RCC 7860 (cell line): ENCODE results near the gene LAMC2.

ENCODE experiments used
- DNase-seq: peaks from one replicate; pipeline ENCODE4 v3.0.0-alpha.2; 2015; ENCODE audit warnings: low spot score
- FAIRE-seq: peaks from 2 replicates; lab custom pipeline; 2012; peaks lifted over from hg19 to GRCh38; lab: Jason Lieb, UNC

The LAMC2 gene

DNA sequence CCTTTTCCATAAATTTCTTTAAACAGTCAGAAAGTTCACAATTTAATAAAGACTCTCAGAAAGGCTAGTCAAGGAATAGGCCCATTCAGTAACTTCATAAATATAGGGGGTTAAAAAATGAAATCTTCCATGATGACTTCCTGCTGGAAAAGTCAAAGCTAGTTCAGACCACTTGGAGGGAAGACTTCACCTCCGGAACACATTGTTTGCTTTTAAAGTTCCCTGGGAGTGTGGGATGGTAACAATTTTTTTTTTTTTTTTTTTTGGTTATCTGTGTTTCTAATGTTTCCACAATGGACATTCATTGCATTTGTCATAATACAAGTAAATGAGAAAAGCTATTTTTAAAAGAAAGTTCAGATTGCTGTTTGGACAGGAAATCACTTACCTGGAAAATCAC lies 18.4 kb upstream of the LAMC2 start:
- DNase-seq (no peak), FAIRE-seq (no peak)

DNA sequence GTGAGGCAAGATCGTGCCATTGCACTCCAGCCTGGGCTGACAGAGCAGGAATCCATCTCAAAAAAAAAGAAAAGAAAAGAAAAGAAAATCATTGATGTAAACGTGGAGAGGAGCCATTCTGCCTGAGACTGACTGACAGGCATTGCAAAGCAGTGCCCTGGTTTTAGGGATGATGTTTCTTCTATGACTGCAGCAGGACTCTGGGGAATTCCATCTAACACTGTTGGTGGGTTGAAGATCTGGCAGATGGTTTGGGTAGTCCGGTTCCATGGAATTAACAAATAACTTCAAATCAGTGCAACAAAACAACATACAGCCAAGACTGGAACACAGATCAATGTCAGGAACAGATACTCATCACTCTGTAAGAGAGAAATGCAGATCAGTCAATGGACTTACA lies 17.8 kb upstream of the LAMC2 start:
- no peak for DNase-seq
- FAIRE-seq = no peak

- FAIRE-seq (no peak), DNase-seq (no peak)
These were observed 12.2 kb upstream of the LAMC2 start for GRCh38 chr1:183173828-183174227.

DNA sequence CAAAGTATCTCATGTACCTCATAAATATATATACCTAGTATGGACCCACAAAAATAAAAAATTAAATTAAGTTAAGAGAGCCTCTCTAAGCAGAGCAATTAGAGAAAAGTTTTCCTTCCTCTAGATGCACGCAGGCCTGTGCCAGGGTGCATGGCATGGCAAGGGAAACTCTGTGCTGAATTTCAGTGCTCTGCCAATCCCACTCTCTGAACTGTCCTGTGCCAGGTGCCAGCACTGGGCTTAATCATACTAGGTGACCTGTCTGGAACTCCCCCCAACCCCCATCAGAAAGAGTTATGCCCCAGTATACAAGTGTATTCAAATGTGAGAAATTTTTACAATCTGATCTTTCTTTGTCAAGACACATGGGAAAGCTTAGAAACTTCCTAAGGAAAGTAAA lies 10.4 kb upstream of the LAMC2 start:
- DNase-seq (no peak), FAIRE-seq (no peak)

DNA sequence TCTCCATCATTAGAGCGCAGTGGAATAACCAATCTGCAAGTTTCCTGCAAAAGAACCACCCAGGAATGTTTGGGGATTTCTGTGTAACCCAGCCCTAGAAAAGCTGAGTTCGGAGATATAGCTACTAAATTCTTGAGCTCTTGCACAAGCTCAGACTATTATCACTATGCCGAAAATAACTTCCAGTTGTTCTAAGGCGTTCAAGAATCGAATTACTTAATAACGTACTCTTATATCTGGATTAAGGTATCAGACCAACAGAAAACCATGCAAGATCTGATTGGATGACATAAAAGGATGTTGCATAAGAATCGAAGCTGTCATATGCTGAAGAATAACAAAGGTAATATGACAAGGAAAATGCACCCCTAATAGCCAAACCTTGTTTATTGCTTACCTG lies 7.5 kb upstream of the LAMC2 start:
- FAIRE-seq = no peak
- no peak for DNase-seq

- DNase-seq (no peak), FAIRE-seq (no peak)
These were observed 7.0 kb upstream of the LAMC2 start for GRCh38 chr1:183179033-183179432.

DNA sequence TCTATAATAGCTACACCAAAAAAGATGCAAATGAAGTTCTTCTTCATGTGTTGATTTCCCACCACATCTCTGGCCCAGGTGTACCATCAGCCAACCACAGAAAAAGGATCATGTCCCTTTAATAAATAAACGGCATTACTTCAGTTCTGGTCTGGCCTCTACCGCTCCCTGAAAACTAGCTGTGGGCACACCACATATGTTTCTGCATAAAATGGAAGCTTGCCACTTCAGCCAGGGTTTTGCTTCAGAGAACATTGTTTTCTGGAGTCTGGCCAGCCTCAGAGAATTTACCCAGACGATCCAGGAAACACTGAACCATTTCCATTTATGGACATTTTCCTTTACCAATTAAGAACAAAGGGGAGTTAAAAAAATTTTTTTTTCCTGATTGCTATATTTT lies 5.8 kb upstream of the LAMC2 start:
- FAIRE-seq (peak; percentile 95), DNase-seq (peak; percentile 89)

- DNase-seq = peak; percentile 96
- no peak for FAIRE-seq
These were observed 5.4 kb upstream of the LAMC2 start for GRCh38 chr1:183180634-183181056.

DNA sequence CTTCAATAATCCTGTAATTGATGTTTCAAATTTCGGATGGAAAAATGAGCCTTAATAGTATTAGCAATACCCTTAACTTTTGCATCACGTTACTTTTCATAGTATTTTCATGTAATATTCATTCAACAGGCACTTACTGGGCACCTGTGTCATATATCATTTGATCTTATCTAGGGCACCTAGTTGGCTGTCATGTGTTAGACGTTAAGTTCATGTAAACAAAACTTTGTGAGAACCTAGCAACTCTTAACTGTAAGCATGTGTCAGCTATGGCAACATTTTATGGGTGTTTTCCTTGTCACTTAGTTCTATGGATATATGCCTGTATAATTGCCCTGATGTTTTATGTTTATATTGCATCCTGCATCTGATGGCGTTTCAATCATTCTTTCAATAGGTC lies 777 bp downstream of the LAMC2 start:
- DNase-seq (peak; percentile 20), FAIRE-seq (no peak)

- FAIRE-seq (no peak), DNase-seq (no peak)
These were observed 2.2 kb downstream of the LAMC2 start for GRCh38 chr1:183188240-183188639.

GRCh38 chr1:183191833-183192232 lies 5.8 kb downstream of the LAMC2 start:
- FAIRE-seq (peak; percentile 82), DNase-seq (peak; percentile 91)

- no peak for FAIRE-seq
- no peak for DNase-seq
These were observed 8.0 kb downstream of the LAMC2 start for GRCh38 chr1:183193963-183194525.

- peak; percentile 47 for DNase-seq
These were observed 8.6 kb downstream of the LAMC2 start for GRCh38 chr1:183194527-183195141.

DNA sequence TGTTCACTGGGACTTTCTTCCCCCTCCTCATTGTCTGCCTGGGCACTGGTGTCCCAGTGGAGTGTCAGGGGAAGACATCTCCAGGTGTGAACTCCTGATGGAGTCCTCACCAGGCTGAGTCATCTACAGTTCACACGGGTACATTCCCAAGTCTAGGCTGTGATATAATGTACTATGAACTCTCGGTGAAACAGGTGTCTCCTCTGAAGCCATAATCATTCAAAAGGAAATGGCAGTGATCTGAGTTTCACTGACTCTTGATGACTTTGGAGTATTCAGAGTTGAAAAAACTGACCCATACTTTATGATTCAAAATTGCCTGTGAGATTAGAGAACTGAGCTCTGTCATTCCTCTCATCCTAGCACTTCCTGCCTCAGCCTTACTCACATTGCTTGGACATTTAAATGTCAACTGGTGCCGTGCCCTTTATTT lies 9.1 kb downstream of the LAMC2 start:
- DNase-seq (peak; percentile 70), FAIRE-seq (peak; percentile 20)

More at GRCh38 chr1:183194527-183195141, 8.6 kb downstream of the LAMC2 start:
- FAIRE-seq = no peak

- FAIRE-seq (no peak), DNase-seq (no peak)
These were observed 11.7 kb downstream of the LAMC2 start for GRCh38 chr1:183197762-183198161.

DNA sequence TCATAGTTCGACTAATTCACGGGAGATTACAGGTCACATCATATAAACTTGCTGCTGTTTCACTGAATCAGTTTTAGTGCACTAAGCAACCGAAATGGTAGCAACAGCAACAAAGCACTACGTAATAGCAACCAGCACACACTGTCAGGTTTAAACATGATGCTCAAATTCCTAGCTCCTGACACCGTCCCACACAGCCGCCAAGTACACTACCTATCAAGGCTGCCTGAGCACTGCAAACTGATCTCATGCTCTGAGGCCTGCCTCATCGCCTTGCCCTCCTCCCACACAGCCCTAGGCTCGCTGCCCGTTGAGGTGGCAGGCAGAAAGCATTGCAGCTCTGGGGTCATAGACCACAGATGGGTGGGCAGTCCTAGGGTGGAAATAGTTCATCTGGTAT lies 12.4 kb downstream of the LAMC2 start:
- peak; percentile 99 for DNase-seq
- peak; percentile 45 for FAIRE-seq

GRCh38 chr1:183199304-183199703 lies 13.2 kb downstream of the LAMC2 start:
- no peak for DNase-seq
- no peak for FAIRE-seq

GRCh38 chr1:183200451-183200850 lies 14.4 kb downstream of the LAMC2 start:
- no peak for FAIRE-seq
- DNase-seq = no peak

DNA sequence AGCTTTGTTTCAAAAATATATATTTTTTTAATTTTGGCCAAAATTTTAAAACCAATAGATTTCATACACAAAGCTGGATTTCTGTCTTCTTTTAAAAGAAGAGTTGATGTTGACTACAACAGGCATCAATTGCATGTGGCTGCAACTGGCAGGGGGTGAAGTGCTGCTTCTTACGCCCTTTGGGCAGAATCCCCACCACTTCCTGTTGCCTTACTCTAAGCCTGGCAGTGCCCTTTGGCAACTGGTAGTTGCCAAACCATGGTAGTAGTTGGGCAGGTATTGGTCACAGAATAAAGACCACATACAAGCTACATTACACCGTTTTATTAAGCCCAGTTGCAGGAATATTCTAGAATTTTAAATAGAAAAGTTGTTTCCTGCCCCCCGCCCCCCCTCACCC lies 17.0 kb downstream of the LAMC2 start:
- DNase-seq = no peak
- FAIRE-seq = no peak

DNA sequence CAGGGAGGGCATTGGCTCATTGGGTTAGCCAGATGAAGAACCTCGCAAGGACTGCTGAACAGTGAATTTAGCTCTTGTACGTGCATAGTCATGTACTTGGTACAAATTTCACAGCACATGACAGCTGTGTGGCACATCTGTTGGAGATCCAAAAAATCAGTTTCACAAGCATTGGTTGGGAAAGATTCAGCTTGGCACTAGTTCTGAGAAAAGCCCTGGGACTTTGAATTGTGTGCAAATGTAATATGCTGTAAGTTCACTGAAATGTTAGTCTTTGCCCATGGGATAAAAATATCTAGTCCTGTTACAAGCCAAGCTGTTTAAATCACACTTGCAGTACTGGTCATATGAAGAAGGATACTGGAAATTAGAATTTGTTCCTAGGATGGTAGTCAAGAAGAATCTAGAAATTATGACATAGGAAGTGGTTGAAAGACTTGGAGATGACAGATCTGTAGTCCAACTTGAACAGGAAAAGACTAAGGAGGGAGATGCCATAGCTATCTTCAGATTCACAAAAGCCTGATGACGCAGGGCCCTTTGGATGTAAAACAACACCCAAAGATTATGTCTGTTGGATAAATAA lies 19.2 kb downstream of the LAMC2 start:
- FAIRE-seq = no peak
- no peak for DNase-seq

DNA sequence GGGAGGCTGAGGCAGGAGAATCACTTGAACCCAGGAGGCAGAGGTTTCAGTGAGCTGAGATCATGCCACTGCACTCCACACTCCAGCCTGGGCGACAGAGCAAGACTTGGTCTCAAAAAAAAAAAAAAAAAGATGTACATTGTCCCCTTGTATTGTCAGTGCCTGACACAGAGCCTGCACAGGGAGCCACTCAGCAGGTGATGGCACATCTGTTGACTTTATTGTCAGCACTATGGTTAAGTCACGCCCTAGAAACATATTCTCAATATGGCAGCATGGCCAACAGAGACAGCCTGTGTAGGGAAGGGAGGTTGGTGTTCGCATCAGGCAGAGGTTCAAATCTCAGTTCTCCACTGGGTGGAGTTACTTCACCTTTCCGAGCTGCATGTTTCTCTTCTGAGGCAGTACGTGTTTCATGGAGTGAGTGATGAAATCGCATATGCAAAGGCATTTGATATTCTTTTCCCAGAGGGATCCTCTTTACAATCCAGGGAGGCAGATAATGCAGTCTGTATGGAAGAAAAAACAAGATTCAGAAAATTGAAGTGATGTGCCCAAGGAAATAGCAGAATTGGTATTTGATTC lies 20.6 kb downstream of the LAMC2 start:
- no peak for DNase-seq
- no peak for FAIRE-seq

- FAIRE-seq (peak; percentile 92), DNase-seq (peak; percentile 79)
These were observed 23.6 kb downstream of the LAMC2 start for GRCh38 chr1:183209533-183210158.
